ENCODE results near the gene RER1.

DNA sequence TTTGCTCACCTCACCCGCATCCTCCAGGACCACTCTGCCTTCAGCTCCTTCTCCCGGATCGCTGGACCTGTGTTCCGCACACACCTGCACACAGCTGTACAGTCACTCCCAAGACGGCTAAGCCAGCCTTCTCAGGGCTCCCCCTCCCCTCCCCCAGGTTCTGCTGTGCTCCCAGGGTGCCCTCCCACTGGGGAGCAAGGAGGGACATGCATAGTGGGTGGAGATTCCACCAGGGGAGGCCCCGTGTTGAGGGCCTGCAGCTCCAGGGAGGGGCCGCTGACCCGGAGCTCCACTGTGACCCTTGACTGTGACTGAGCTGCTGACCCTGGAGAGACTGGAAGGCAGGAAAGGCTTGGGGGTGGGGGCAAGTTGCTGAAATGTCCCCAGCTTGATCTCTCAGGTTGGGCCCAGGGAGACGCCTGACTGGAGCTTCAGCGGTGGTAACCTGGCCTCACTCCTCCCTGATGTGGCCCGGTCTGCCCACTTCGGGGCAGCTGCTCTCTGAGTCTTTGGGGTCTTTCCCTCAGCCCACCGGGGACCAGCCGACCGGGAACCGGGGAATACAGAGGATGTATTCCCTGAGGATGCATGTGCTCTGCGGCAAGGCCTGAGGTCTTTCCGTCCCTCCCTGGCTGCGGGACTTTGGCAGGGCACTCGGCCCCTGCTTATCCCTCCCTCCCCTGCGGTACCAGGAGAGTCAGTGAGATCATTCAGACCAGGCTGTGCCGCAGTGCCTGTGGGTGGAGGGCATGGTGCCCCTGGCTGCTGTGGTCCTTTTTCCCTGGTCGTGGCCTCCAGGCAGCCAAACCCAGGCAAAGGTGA is 55.8 kb downstream of the RER1 start:
- TF ChIP-seq EZH2 (IDR thresholded peaks at IDR 0.05), result no peak
- TF ChIP-seq, protein P1, sequence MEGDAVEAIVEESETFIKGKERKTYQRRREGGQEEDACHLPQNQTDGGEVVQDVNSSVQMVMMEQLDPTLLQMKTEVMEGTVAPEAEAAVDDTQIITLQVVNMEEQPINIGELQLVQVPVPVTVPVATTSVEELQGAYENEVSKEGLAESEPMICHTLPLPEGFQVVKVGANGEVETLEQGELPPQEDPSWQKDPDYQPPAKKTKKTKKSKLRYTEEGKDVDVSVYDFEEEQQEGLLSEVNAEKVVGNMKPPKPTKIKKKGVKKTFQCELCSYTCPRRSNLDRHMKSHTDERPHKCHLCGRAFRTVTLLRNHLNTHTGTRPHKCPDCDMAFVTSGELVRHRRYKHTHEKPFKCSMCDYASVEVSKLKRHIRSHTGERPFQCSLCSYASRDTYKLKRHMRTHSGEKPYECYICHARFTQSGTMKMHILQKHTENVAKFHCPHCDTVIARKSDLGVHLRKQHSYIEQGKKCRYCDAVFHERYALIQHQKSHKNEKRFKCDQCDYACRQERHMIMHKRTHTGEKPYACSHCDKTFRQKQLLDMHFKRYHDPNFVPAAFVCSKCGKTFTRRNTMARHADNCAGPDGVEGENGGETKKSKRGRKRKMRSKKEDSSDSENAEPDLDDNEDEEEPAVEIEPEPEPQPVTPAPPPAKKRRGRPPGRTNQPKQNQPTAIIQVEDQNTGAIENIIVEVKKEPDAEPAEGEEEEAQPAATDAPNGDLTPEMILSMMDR (IDR thresholded peaks at IDR 0.05 in 2 of 3, conservative IDR thresholded peaks at IDR 0.05 in 1 of 3; ENCODE audit: borderline replicate concordance in 1 of 3, insufficient read depth in 1 of 3, low read depth in 2 of 3, low read length in 2 of 3), result no peak
- no peak for TF ChIP-seq SIN3A (IDR thresholded peaks at IDR 0.05; ENCODE audit: low read depth)
- TF ChIP-seq CBX3 (IDR thresholded peaks at IDR 0.05; ENCODE audit: low read depth), result no peak
- TF ChIP-seq YY1 (IDR thresholded peaks at IDR 0.05; ENCODE audit: extremely low read depth, insufficient replicate concordance, low read depth, low read length), result no peak
- TF ChIP-seq POLR2A (IDR thresholded peaks at IDR 0.05; ENCODE audit: borderline replicate concordance, extremely low read depth, insufficient read depth, insufficient read length), result no peak
- TF ChIP-seq, protein P2, sequence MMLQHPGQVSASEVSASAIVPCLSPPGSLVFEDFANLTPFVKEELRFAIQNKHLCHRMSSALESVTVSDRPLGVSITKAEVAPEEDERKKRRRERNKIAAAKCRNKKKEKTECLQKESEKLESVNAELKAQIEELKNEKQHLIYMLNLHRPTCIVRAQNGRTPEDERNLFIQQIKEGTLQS (IDR thresholded peaks at IDR 0.05), result no peak
- TF ChIP-seq SRF (IDR thresholded peaks at IDR 0.05; ENCODE audit: low read depth), result no peak
